Right lobe of liver (tissue), 6 donors: ENCODE data around the gene CRACR2B. TPM values are rescaled to one million over a fixed set of nuclear protein-coding genes. Genes with fewer than 3 reads are reported as not detected.

ENCODE experiments used
- ATAC-seq, 4 donors: fragments of 200-7000 bp; cut with Tn5 transposase; one replicate each; pipeline ENCODE4 v1.9.1; 2020; ENCODE audit warnings: mild to moderate bottlenecking in 4 of 4, moderate library complexity in 4 of 4
- DNase-seq, 3 donors: peaks; one replicate each; pipeline ENCODE4 v3.0.0-alpha.2; 2020
- H3K27ac ChIP-seq, 3 donors: fragments of 200-600 bp; one replicate each; pipeline ENCODE4 v1.8.0; 2022
- H3K27me3 ChIP-seq, 2 donors: fragments of 200-600 bp; one replicate each; pipeline ENCODE4 v1.8.0; 2022
- H3K36me3 ChIP-seq, 4 donors: fragments of 200-600 bp; sonication (generic) in 1 of 4; one replicate each; pipeline versions ENCODE4 v1.5.1 to v1.8.0; 2017 to 2022; ENCODE audit warnings: control low read depth in 1 of 4
- H3K4me1 ChIP-seq, 4 donors: fragments of 200-600 bp; sonication (generic) in 1 of 4; one replicate each; pipeline versions ENCODE4 v1.5.1 to v1.8.0; 2017 to 2022; ENCODE audit warnings: control low read depth in 1 of 4
- H3K4me3 ChIP-seq, 3 donors: fragments of 200-600 bp; one replicate each; pipeline ENCODE4 v1.8.0; 2022
- H3K9me3 ChIP-seq, 4 donors: fragments of 200-600 bp; sonication (generic) in 1 of 4; one replicate each; pipeline versions ENCODE4 v1.5.1 to v1.8.0; 2017 to 2022; ENCODE audit warnings: control low read depth in 1 of 4
- CTCF ChIP-seq, 4 donors: fragments of 200-600 bp in 3 of 4; fragments of 450-650 bp in 1 of 4; IDR thresholded peaks; one replicate each; pipeline versions ENCODE4 v1.5.1 to v1.8.0; 2016 to 2022; ENCODE audit warnings: antibody characterized with exemption in 4 of 4, mild to moderate bottlenecking in 2 of 4
- POLR2A ChIP-seq: fragments of 450-650 bp; IDR thresholded peaks from one replicate; pipeline ENCODE4 v1.6.1; 2017; ENCODE audit warnings: antibody characterized with exemption, mild to moderate bottlenecking
- WGBS: methylation state at CpG from one replicate; pipeline ENCODE4 v1.1.6; 2018; ENCODE audit warnings: low coverage, low lambda C conversion rate; ENCODE audit not compliant: insufficient coverage; ENCODE audit errors: missing lambda C conversion rate; 5-methylcytosine and 5-hydroxymethylcytosine counted together
- intact Hi-C, 2 donors: fragments of 100-400 bp; cut with DNase I; formaldehyde crosslinking; loops; one replicate each; pipeline versions ENCODE4 v1.11.2 to v1.14.1; 2022
- total RNA-seq, 6 experiments: library from RNA; depleted of rRNA in 2 of 6; stranded (reverse); fragments of >200 nt in 2 of 6; fragmentation: NEBNext Ultra II Directional in 3 of 6; extraction: Animal tissue kit (Norgen Biotek cat#: 25700) in 3 of 6; gene quantifications; one replicate each; pipeline versions ENCODE4 v1.1.0 to v1.2.4, GENCODE V29; 2016 to 2023
- donor health status: DM: no; HTN: yes; CAD: no.
- donor health status: DM: no; HTN: no; CAD: no.
- donor health status: DM: no; HTN: no; CAD: no.
- donor health status: DM: no; HTN: yes; CAD: no.
- donor health status: DM: no; HTN: yes; CAD: no.

The CRACR2B gene
- total RNA-seq, 6 experiments from 2014 or later, result 2.2 to 4.0 (median 3.1) TPM

GRCh38 chr11:820655-821511 is 6.8 kb upstream of the CRACR2B start:
- Histone ChIP-seq H3K27ac (peak overlapping the region; percentile 81 to 94 (median 88)), H3K27me3 (no peaks in the 10 kb centered on the region), H3K36me3 (peaks cover 0 to 24% (median 7%) of the 10 kb centered on the region in 4 donors), H3K9me3 (no peaks in the 10 kb centered on the region), H3K4me1 (peaks cover 0 to 43% (median 20%) of the 10 kb centered on the region in 4 donors), H3K4me3 (peak overlapping the region; percentile 71 to 99 (median 94))
- TF ChIP-seq CTCF (IDR thresholded peaks at IDR 0.05), result no peak
- TF ChIP-seq POLR2A, result peak; percentile 22
- intact Hi-C loops, result no loop called here
- ATAC-seq (peak; percentile 58 to 72 (median 65)), DNase-seq (peak; percentile 89 to 98 (median 96))
- 25% methylated on average over 4 of the region's 11 CpGs for WGBS

- Histone ChIP-seq H3K4me3 (peak overlapping the region; percentile 30 to 99 (median 71)), H3K36me3 (peaks cover 0 to 24% (median 7%) of the 10 kb centered on the region in 4 donors), H3K27me3 (no peaks in the 10 kb centered on the region), H3K4me1 (peaks cover 0 to 52% (median 24%) of the 10 kb centered on the region in 4 donors), H3K9me3 (no peaks in the 10 kb centered on the region), H3K27ac (peak overlapping the region; percentile 36 to 94 (median 88))
- no peak for TF ChIP-seq CTCF (IDR thresholded peaks at IDR 0.05)
- intact Hi-C loops, result no loop called here
- ATAC-seq (no peak), DNase-seq (no peak)
- WGBS, result 36% methylated on average over 14 of the region's 22 CpGs
Measured at GRCh38 chr11:821512-822371, 6.0 kb upstream of the CRACR2B start.

GRCh38 chr11:823441-824291 is 4.1 kb upstream of the CRACR2B start:
- intact Hi-C loops, result no loop called here
- H3K4me3 ChIP-seq, result no peak overlapping the region
- ATAC-seq (no peak), DNase-seq (no peak)
- H3K4me1 ChIP-seq, result peaks cover 0 to 63% (median 24%) of the 10 kb centered on the region in 4 donors
- H3K9me3 ChIP-seq, result no peaks in the 10 kb centered on the region
- H3K27me3 ChIP-seq, result no peaks in the 10 kb centered on the region
- TF ChIP-seq POLR2A (no peak), CTCF (IDR thresholded peaks at IDR 0.05) (no peak)
- WGBS, result 83% methylated on average over 17 of the region's 53 CpGs
- H3K27ac ChIP-seq, result no peak overlapping the region
- H3K36me3 ChIP-seq, result peaks cover 0 to 24% (median 7%) of the 10 kb centered on the region in 4 donors

- Histone ChIP-seq H3K27ac (no peak overlapping the region), H3K36me3 (peaks cover 0 to 24% (median 7%) of the 10 kb centered on the region in 4 donors), H3K4me3 (no peak overlapping the region), H3K4me1 (peaks cover 0 to 66% (median 28%) of the 10 kb centered on the region in 4 donors), H3K9me3 (no peaks in the 10 kb centered on the region), H3K27me3 (no peaks in the 10 kb centered on the region)
- no peak for DNase-seq
- no CpG with 5 or more reads among the region's 59 CpGs for WGBS
- TF ChIP-seq CTCF (IDR thresholded peaks at IDR 0.05) (no peak), POLR2A (no peak)
- intact Hi-C loops, result no loop called here
- no peak for ATAC-seq
Measured at GRCh38 chr11:824292-824880, 3.3 kb upstream of the CRACR2B start.
